Measurements from ENCODE around the gene SNX17. TPM values are rescaled to one million over a fixed set of nuclear protein-coding genes. Genes with fewer than 3 reads are reported as not detected.

SNX17 gene
- total RNA-seq: 100 to 1,000 TPM; 122 to 130 TPM
- 211 TPM for polyA plus RNA-seq

GRCh38 chr2:27370026-27370815 is at the start of gene SNX17, which contains the start of gene EIF2B4:
Gene SNX17 (plus strand): TSS chr2:27370616. CDS start chr2:27370744, 128 bp downstream.
Gene EIF2B4 (minus strand): TSS chr2:27370338. CDS start chr2:27370314, 24 bp downstream.
- peaks cover 57% of the 10 kb centered on the region for H3K36me3 ChIP-seq (ENCODE audit: insufficient read depth, low read length)
- Mint-ChIP-seq H3K4me3 (peak within 1 kb of the TSS; percentile 89 to 99 (median 97)), H3K27me3 (peaks cover 0 to 2% of the 10 kb centered on the region in 2 donors), H3K4me1 (peaks cover 42 to 50% (median 44%) of the 10 kb centered on the region in 3 donors), H3K9me3 (no peaks in the 10 kb centered on the region), H3K36me3 (peaks cover 6 to 82% (median 16%) of the 10 kb centered on the region in 3 donors), H3K27ac (peak within 1 kb of the TSS; percentile 82 to 100 (median 98))
- peak; percentile 98 to 100 (median 99) for DNase-seq
- no peaks in the 10 kb centered on the region for H3K27me3 ChIP-seq (ENCODE audit: insufficient read depth, low read length, poor library complexity, severe bottlenecking)
- ChIA-PET POLR2A (interaction anchor here (0.6 to 2.1 kb wide), 5 partner anchors 9 to 16 kb away, joined by 3 to 12 read pairs (median 4); partner anchors contain the start of genes GTF3C2 and ZNF513), CTCF (interaction anchor here (0.9 to 3.9 kb wide), 13 partner anchors 10 to 259 kb away, joined by 3 to 21 read pairs (median 5); partner anchors contain the start of genes CCDC121, GPN1, GTF3C2 and MPV17)
- peak within 1 kb of the TSS; percentile 87 for H3K27ac ChIP-seq (ENCODE audit: low read depth, low read length)
- peaks cover 35% of the 10 kb centered on the region for H3K4me1 ChIP-seq (ENCODE audit: insufficient read depth, low read length)
- H3K9me3 ChIP-seq (ENCODE audit: low read length): no peaks in the 10 kb centered on the region
- H3K4me3 ChIP-seq (ENCODE audit: low read length): peak within 1 kb of the TSS; percentile 92

- no peaks in the 10 kb centered on the region for H3K27me3 ChIP-seq (ENCODE audit: insufficient read depth, low read length, poor library complexity, severe bottlenecking)
- POLR2A ChIA-PET: no interaction called here
- H3K9me3 Mint-ChIP-seq: no peaks in the 10 kb centered on the region
- no peaks in the 10 kb centered on the region for H3K9me3 ChIP-seq (ENCODE audit: low read length)
- peaks cover 0 to 30% (median 6%) of the 10 kb centered on the region in 3 donors for H3K36me3 Mint-ChIP-seq
- peak overlapping the region in 2 of 8 donors; percentile 42 to 94 for H3K27ac Mint-ChIP-seq
- H3K4me3 ChIP-seq (ENCODE audit: low read length): no peak overlapping the region
- H3K4me1 Mint-ChIP-seq: peaks cover 19 to 36% (median 21%) of the 10 kb centered on the region in 3 donors
- H3K4me1 ChIP-seq (ENCODE audit: insufficient read depth, low read length): peaks cover 15% of the 10 kb centered on the region
- H3K27ac ChIP-seq (ENCODE audit: low read depth, low read length): no peak overlapping the region
- H3K36me3 ChIP-seq (ENCODE audit: insufficient read depth, low read length): no peaks in the 10 kb centered on the region
- DNase-seq: no peak
- H3K27me3 Mint-ChIP-seq: no peaks in the 10 kb centered on the region
- peak overlapping the region in 3 of 7 donors; percentile 32 to 97 (median 44) for H3K4me3 Mint-ChIP-seq
- CTCF ChIA-PET: interaction anchor here (0.6 to 5.9 kb wide), 4 partner anchors 17 to 363 kb away, joined by 3 to 27 read pairs (median 5); partner anchors contain the start of genes EIF2B4 and SNX17
These were observed 49.4 kb upstream of the SNX17 start for GRCh38 chr2:27320958-27321543.

GRCh38 chr2:27322301-27322765 is 48.1 kb upstream of the SNX17 start:
- Mint-ChIP-seq H3K4me3 (peak overlapping the region; percentile 91 to 99 (median 97)), H3K27ac (peak overlapping the region; percentile 94 to 100 (median 99)), H3K4me1 (peaks cover 19 to 36% (median 21%) of the 10 kb centered on the region in 3 donors), H3K9me3 (no peaks in the 10 kb centered on the region), H3K36me3 (peaks cover 0 to 33% (median 11%) of the 10 kb centered on the region in 3 donors), H3K27me3 (no peaks in the 10 kb centered on the region)
- H3K36me3 ChIP-seq (ENCODE audit: insufficient read depth, low read length): no peaks in the 10 kb centered on the region
- peaks cover 15% of the 10 kb centered on the region for H3K4me1 ChIP-seq (ENCODE audit: insufficient read depth, low read length)
- peak in 2 of 5 donors; percentile 5 to 19 for DNase-seq
- no peaks in the 10 kb centered on the region for H3K9me3 ChIP-seq (ENCODE audit: low read length)
- H3K27me3 ChIP-seq (ENCODE audit: insufficient read depth, low read length, poor library complexity, severe bottlenecking): no peaks in the 10 kb centered on the region
- POLR2A ChIA-PET: interaction anchor here (0.5 to 1.2 kb wide), 3 partner anchors 13 to 1444 kb away, joined by 3 to 6 read pairs (median 4); partner anchors contain the start of genes ASXL2 and PPM1G
- H3K27ac ChIP-seq (ENCODE audit: low read depth, low read length): peak overlapping the region; percentile 89
- peak overlapping the region; percentile 87 for H3K4me3 ChIP-seq (ENCODE audit: low read length)
- CTCF ChIA-PET: interaction anchor here (0.9 to 5.9 kb wide), 3 partner anchors 19 to 48 kb away, joined by 4 to 27 read pairs (median 7); partner anchors contain the start of genes EIF2B4 and SNX17

- H3K4me3 Mint-ChIP-seq: peak within 1 kb of the TSS; percentile 91 to 99 (median 97)
- Histone ChIP-seq H3K4me1 (ENCODE audit: insufficient read depth, low read length) (peaks cover 15% of the 10 kb centered on the region), H3K27ac (ENCODE audit: low read depth, low read length) (peak within 1 kb of the TSS; percentile 89), H3K36me3 (ENCODE audit: insufficient read depth, low read length) (peaks cover 3% of the 10 kb centered on the region), H3K4me3 (ENCODE audit: low read length) (peak within 1 kb of the TSS; percentile 87), H3K27me3 (ENCODE audit: insufficient read depth, low read length, poor library complexity, severe bottlenecking) (no peaks in the 10 kb centered on the region), H3K9me3 (ENCODE audit: low read length) (no peaks in the 10 kb centered on the region)
- H3K9me3 Mint-ChIP-seq: no peaks in the 10 kb centered on the region
- H3K27ac Mint-ChIP-seq: peak within 1 kb of the TSS; percentile 94 to 100 (median 99)
- POLR2A ChIA-PET: interaction anchor here (1.0 to 1.2 kb wide), 2 partner anchors 86 to 1445 kb away, joined by 3 to 4 read pairs; partner anchors contain the start of genes ASXL2 and PPM1G
- H3K27me3 Mint-ChIP-seq: no peaks in the 10 kb centered on the region
- peak; percentile 78 to 91 (median 80) for DNase-seq
- CTCF ChIA-PET: interaction anchor here (0.9 to 5.9 kb wide), 4 partner anchors 19 to 106 kb away, joined by 3 to 27 read pairs (median 6); partner anchors contain the start of genes EIF2B4, NRBP1 and SNX17
- peaks cover 0 to 33% (median 13%) of the 10 kb centered on the region in 3 donors for H3K36me3 Mint-ChIP-seq
- H3K4me1 Mint-ChIP-seq: peaks cover 19 to 36% (median 21%) of the 10 kb centered on the region in 3 donors
These were observed 47.4 kb upstream of the SNX17 start, which contains the start of gene MPV17 for GRCh38 chr2:27322766-27323595. Gene MPV17 (minus strand): TSS chr2:27323097. CDS start chr2:27322517, 580 bp downstream.

GRCh38 chr2:27323596-27324285 is 46.7 kb upstream of the SNX17 start:
- Mint-ChIP-seq H3K4me1 (peaks cover 19 to 36% (median 21%) of the 10 kb centered on the region in 3 donors), H3K9me3 (no peaks in the 10 kb centered on the region), H3K27me3 (no peaks in the 10 kb centered on the region), H3K36me3 (peaks cover 5 to 41% (median 21%) of the 10 kb centered on the region in 3 donors), H3K4me3 (peak overlapping the region; percentile 91 to 99 (median 97)), H3K27ac (peak overlapping the region; percentile 94 to 100 (median 99))
- DNase-seq: no peak
- peak overlapping the region; percentile 87 for H3K4me3 ChIP-seq (ENCODE audit: low read length)
- H3K36me3 ChIP-seq (ENCODE audit: insufficient read depth, low read length): peaks cover 10% of the 10 kb centered on the region
- no peaks in the 10 kb centered on the region for H3K9me3 ChIP-seq (ENCODE audit: low read length)
- peak overlapping the region; percentile 89 for H3K27ac ChIP-seq (ENCODE audit: low read depth, low read length)
- H3K4me1 ChIP-seq (ENCODE audit: insufficient read depth, low read length): peaks cover 15% of the 10 kb centered on the region
- ChIA-PET CTCF (interaction anchor here (0.6 to 5.9 kb wide), 4 partner anchors 20 to 418 kb away, joined by 3 to 27 read pairs (median 5); partner anchors contain the start of genes EIF2B4, NRBP1 and SNX17), POLR2A (no interaction called here)
- H3K27me3 ChIP-seq (ENCODE audit: insufficient read depth, low read length, poor library complexity, severe bottlenecking): no peaks in the 10 kb centered on the region

- no peak overlapping the region for H3K27ac ChIP-seq (ENCODE audit: low read depth, low read length)
- no peak overlapping the region for H3K4me3 ChIP-seq (ENCODE audit: low read length)
- H3K27ac Mint-ChIP-seq: peak overlapping the region in 7 of 8 donors; percentile 55 to 100 (median 66)
- peak overlapping the region; percentile 24 to 99 (median 81) for H3K4me3 Mint-ChIP-seq
- DNase-seq: no peak
- CTCF ChIA-PET: interaction anchor here (1.5 kb wide), 1 partner anchor 359 kb away, joined by 3 read pairs; no protein-coding TSS in a partner anchor
- no peaks in the 10 kb centered on the region for H3K9me3 Mint-ChIP-seq
- peaks cover 15% of the 10 kb centered on the region for H3K4me1 ChIP-seq (ENCODE audit: insufficient read depth, low read length)
- H3K4me1 Mint-ChIP-seq: peaks cover 19 to 36% (median 21%) of the 10 kb centered on the region in 3 donors
- H3K27me3 ChIP-seq (ENCODE audit: insufficient read depth, low read length, poor library complexity, severe bottlenecking): no peaks in the 10 kb centered on the region
- H3K36me3 ChIP-seq (ENCODE audit: insufficient read depth, low read length): peaks cover 18% of the 10 kb centered on the region
- POLR2A ChIA-PET: no interaction called here
- no peaks in the 10 kb centered on the region for H3K27me3 Mint-ChIP-seq
- H3K9me3 ChIP-seq (ENCODE audit: low read length): no peaks in the 10 kb centered on the region
- H3K36me3 Mint-ChIP-seq: peaks cover 5 to 51% (median 21%) of the 10 kb centered on the region in 3 donors
These were observed 45.7 kb upstream of the SNX17 start for GRCh38 chr2:27324720-27325119.
